Astrocyte (in vitro differentiated cells and primary cell): ENCODE results near the gene OXCT1. TPM values are rescaled to one million over a fixed set of nuclear protein-coding genes. Genes with fewer than 3 reads are reported as not detected.

Source experiments
- DNase-seq: peaks from one replicate; pipeline ENCODE4 v3.0.0-alpha.2; 2010; ENCODE audit warnings: low read depth
- FAIRE-seq: peaks from 2 replicates; lab custom pipeline; 2011; peaks lifted over from hg19 to GRCh38; lab: Jason Lieb, UNC
- H2AFZ ChIP-seq: 2 replicates; pipeline ENCODE4 v1.6.0; 2012; ENCODE audit warnings: low read depth, low read length, inconsistent platforms
- H3K27ac ChIP-seq: 2 replicates; pipeline ENCODE4 v1.5.1; 2011; ENCODE audit warnings: low read depth, low read length, inconsistent platforms
- H3K27me3 ChIP-seq: 2 replicates; pipeline ENCODE4 v1.6.0; 2011; ENCODE audit warnings: low read length, inconsistent platforms; ENCODE audit not compliant: insufficient read depth
- H3K36me3 ChIP-seq: 2 replicates; pipeline ENCODE4 v1.5.1; 2011; ENCODE audit warnings: low read length, inconsistent platforms; ENCODE audit not compliant: insufficient read depth
- H3K4me1 ChIP-seq: 2 replicates; pipeline ENCODE4 v1.5.1; 2011; ENCODE audit warnings: low read length, inconsistent platforms; ENCODE audit not compliant: insufficient read depth
- H3K4me2 ChIP-seq: 2 replicates; pipeline ENCODE4 v1.6.0; 2012; ENCODE audit warnings: low read length, inconsistent platforms
- H3K4me3 ChIP-seq: 2 replicates; pipeline ENCODE4 v1.5.1; 2011; ENCODE audit warnings: low read depth, mild to moderate bottlenecking, low read length, inconsistent platforms; ENCODE audit not compliant: insufficient read depth
- H3K79me2 ChIP-seq: 2 replicates; pipeline ENCODE4 v1.6.0; 2012; ENCODE audit warnings: mild to moderate bottlenecking, low read length, inconsistent platforms; ENCODE audit not compliant: insufficient read depth
- H3K9ac ChIP-seq: 2 replicates; pipeline ENCODE4 v1.6.0; 2012; ENCODE audit warnings: mild to moderate bottlenecking, low read length, inconsistent platforms
- H3K9me3 ChIP-seq: 2 replicates; pipeline ENCODE4 v1.5.1; 2012; ENCODE audit warnings: low read depth, mild to moderate bottlenecking, low read length, inconsistent platforms; ENCODE audit not compliant: insufficient read depth
- H4K20me1 ChIP-seq: 2 replicates; pipeline ENCODE4 v1.6.0; 2012; ENCODE audit warnings: low read length, inconsistent platforms; ENCODE audit not compliant: insufficient read depth
- H3K27ac Mint-ChIP-seq: one replicate; pipeline ENCODE4 v1.8.0; 2021; ENCODE audit warnings: mild to moderate bottlenecking, mixed read lengths; ENCODE audit not compliant: unreplicated experiment
- H3K27me3 Mint-ChIP-seq: one replicate; pipeline ENCODE4 v1.8.0; 2021; ENCODE audit warnings: low read depth, mixed read lengths; ENCODE audit not compliant: unreplicated experiment
- H3K36me3 Mint-ChIP-seq: one replicate; pipeline ENCODE4 v1.8.0; 2021; ENCODE audit warnings: low read depth, mixed read lengths; ENCODE audit not compliant: unreplicated experiment
- H3K4me1 Mint-ChIP-seq: one replicate; pipeline ENCODE4 v1.8.0; 2021; ENCODE audit warnings: low read depth, mixed read lengths; ENCODE audit not compliant: unreplicated experiment
- H3K4me3 Mint-ChIP-seq: one replicate; pipeline ENCODE4 v1.8.0; 2021; ENCODE audit warnings: mild to moderate bottlenecking, moderate library complexity, mixed read lengths; ENCODE audit not compliant: unreplicated experiment
- H3K9me3 Mint-ChIP-seq: one replicate; pipeline ENCODE4 v1.8.0; 2021; ENCODE audit warnings: mild to moderate bottlenecking, mixed read lengths; ENCODE audit not compliant: unreplicated experiment
- CTCF ChIP-seq: IDR thresholded peaks from 2 replicates; pipeline ENCODE4 v1.5.1; 2011; ENCODE audit warnings: low read depth, mild to moderate bottlenecking, inconsistent platforms, low read length, moderate library complexity; ENCODE audit not compliant: insufficient read depth
- EZH2 ChIP-seq: IDR thresholded peaks from 2 replicates; pipeline ENCODE4 v1.6.1; 2012; ENCODE audit warnings: mild to moderate bottlenecking, low read length, inconsistent platforms; ENCODE audit not compliant: insufficient read depth
- total RNA-seq: library from RNA; stranded (reverse); gene quantifications from 2 replicates; pipeline ENCODE4 v1.2.1, GENCODE V29; 2021

The OXCT1 gene
- total RNA-seq, 1 donor from 2014 or later, result 24.9 TPM

- Histone ChIP-seq H3K36me3 (no peaks in the 10 kb centered on the region), H3K4me2 (no peak overlapping the region), H3K4me3 (no peak overlapping the region), H3K79me2 (no peaks in the 10 kb centered on the region), H3K27ac (no peak overlapping the region), H3K27me3 (no peaks in the 10 kb centered on the region), H4K20me1 (no peaks in the 10 kb centered on the region), H3K9ac (no peak overlapping the region), H2AFZ (no peak overlapping the region), H3K4me1 (no peaks in the 10 kb centered on the region), H3K9me3 (no peaks in the 10 kb centered on the region)
- Mint-ChIP-seq H3K4me3 (no peak overlapping the region), H3K4me1 (peaks cover 2% of the 10 kb centered on the region), H3K36me3 (peaks cover 2% of the 10 kb centered on the region), H3K27ac (no peak overlapping the region), H3K9me3 (no peaks in the 10 kb centered on the region), H3K27me3 (no peaks in the 10 kb centered on the region)
- no peak for FAIRE-seq
- TF ChIP-seq CTCF, result no peak
- no peak for TF ChIP-seq EZH2
- no peak for DNase-seq
These were observed 141.9 kb downstream of the OXCT1 start for GRCh38 chr5:41728281-41728680.

- FAIRE-seq, result no peak
- Mint-ChIP-seq H3K27me3 (no peaks in the 10 kb centered on the region), H3K4me1 (no peaks in the 10 kb centered on the region), H3K9me3 (no peaks in the 10 kb centered on the region), H3K27ac (no peak overlapping the region), H3K36me3 (no peaks in the 10 kb centered on the region), H3K4me3 (no peak overlapping the region)
- Histone ChIP-seq H4K20me1 (no peaks in the 10 kb centered on the region), H3K9me3 (no peaks in the 10 kb centered on the region), H3K27ac (no peak overlapping the region), H3K36me3 (no peaks in the 10 kb centered on the region), H3K4me3 (no peak overlapping the region), H3K9ac (no peak overlapping the region), H3K27me3 (no peaks in the 10 kb centered on the region), H3K4me1 (no peaks in the 10 kb centered on the region), H3K4me2 (no peak overlapping the region), H3K79me2 (no peaks in the 10 kb centered on the region), H2AFZ (no peak overlapping the region)
- DNase-seq, result peak; percentile 4
- TF ChIP-seq EZH2, result no peak
- no peak for TF ChIP-seq CTCF
These were observed 147.8 kb downstream of the OXCT1 start for GRCh38 chr5:41722359-41722950.

- H3K36me3 ChIP-seq, result no peaks in the 10 kb centered on the region
- no peaks in the 10 kb centered on the region for H4K20me1 ChIP-seq
- H3K4me1 ChIP-seq, result no peaks in the 10 kb centered on the region
- peaks cover 4% of the 10 kb centered on the region for H3K9me3 Mint-ChIP-seq
- no peaks in the 10 kb centered on the region for H3K9me3 ChIP-seq
- H3K27ac ChIP-seq, result no peak overlapping the region
- no peaks in the 10 kb centered on the region for H3K27me3 ChIP-seq
- no peak overlapping the region for H3K27ac Mint-ChIP-seq
- H3K9ac ChIP-seq, result no peak overlapping the region
- H3K79me2 ChIP-seq, result no peaks in the 10 kb centered on the region
- no peak overlapping the region for H3K4me2 ChIP-seq
- H3K4me3 ChIP-seq, result no peak overlapping the region
- no peak overlapping the region for H2AFZ ChIP-seq
- TF ChIP-seq EZH2 (no peak), CTCF (no peak)
- FAIRE-seq (no peak), DNase-seq (no peak)
- H3K4me3 Mint-ChIP-seq, result no peak overlapping the region
- H3K27me3 Mint-ChIP-seq, result no peaks in the 10 kb centered on the region
- no peaks in the 10 kb centered on the region for H3K4me1 Mint-ChIP-seq
- no peaks in the 10 kb centered on the region for H3K36me3 Mint-ChIP-seq
These were observed 148.7 kb downstream of the OXCT1 start for GRCh38 chr5:41721516-41721915.
